ENCODE measurements around the gene FOXC1. TPM values are rescaled to one million over a fixed set of nuclear protein-coding genes. Genes with fewer than 3 reads are reported as not detected.
A peak's percentile ranks its signal among the peaks of the same experiment; 100 is the strongest.

The FOXC1 gene
- total and polyA plus RNA-seq, 9 donors = 1.1 to 4.1 (median 2.4) TPM

- peaks cover 4% of the 10 kb centered on the region for H3K4me1 ChIP-seq (ENCODE audit: control insufficient read depth, insufficient read depth, low read length)
- no peak for DNase-seq
- H3K36me3 ChIP-seq (ENCODE audit: control insufficient read depth, insufficient read depth, low read length) = no peaks in the 10 kb centered on the region
- peaks cover 51% of the 10 kb centered on the region for H3K27me3 ChIP-seq (ENCODE audit: control insufficient read depth, insufficient read depth, low read length)
- H3K4me3 ChIP-seq (ENCODE audit: low read length) = no peak overlapping the region
- H3K27ac ChIP-seq (ENCODE audit: low read length) = no peak overlapping the region
- 88% methylated on average over 5 of the region's 5 CpGs for WGBS (ENCODE audit: insufficient coverage)
- H3K9me3 ChIP-seq (replicated peaks; ENCODE audit: control insufficient read depth, low read depth, low read length) = no peaks in the 10 kb centered on the region
Observed at GRCh38 chr6:1591243-1591642, 18.5 kb upstream of the FOXC1 start.

DNA sequence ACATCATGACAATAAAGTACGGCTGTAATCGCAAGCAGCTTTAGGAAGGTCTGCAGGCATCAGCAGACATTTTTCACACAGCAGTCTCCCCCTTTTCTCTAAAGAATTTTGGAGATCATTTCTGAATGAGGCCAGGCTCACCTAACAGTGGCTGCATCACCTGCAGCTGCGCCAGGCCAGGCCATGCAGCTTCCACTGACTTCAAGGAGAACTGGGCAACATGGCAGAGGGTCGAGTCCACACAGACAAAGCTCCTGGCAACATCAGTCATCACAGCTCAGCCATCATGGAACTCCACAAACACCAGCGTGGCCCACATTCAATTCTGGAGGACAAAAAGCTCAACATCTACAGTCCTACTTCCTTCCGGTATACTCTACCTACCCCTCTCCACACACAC lies 17.8 kb upstream of the FOXC1 start:
- no peak overlapping the region for H3K4me3 ChIP-seq (ENCODE audit: low read length)
- H3K9me3 ChIP-seq (replicated peaks; ENCODE audit: control insufficient read depth, low read depth, low read length) = no peaks in the 10 kb centered on the region
- H3K27me3 ChIP-seq (ENCODE audit: control insufficient read depth, insufficient read depth, low read length) = peaks cover 50% of the 10 kb centered on the region
- 83% methylated on average over 6 of the region's 6 CpGs for WGBS (ENCODE audit: insufficient coverage)
- H3K27ac ChIP-seq (ENCODE audit: low read length) = no peak overlapping the region
- no peaks in the 10 kb centered on the region for H3K36me3 ChIP-seq (ENCODE audit: control insufficient read depth, insufficient read depth, low read length)
- H3K4me1 ChIP-seq (ENCODE audit: control insufficient read depth, insufficient read depth, low read length) = peaks cover 4% of the 10 kb centered on the region
- no peak for DNase-seq

GRCh38 chr6:1592852-1593251 lies 16.9 kb upstream of the FOXC1 start:
- no peak for DNase-seq
- Histone ChIP-seq H3K27ac (ENCODE audit: low read length) (no peak overlapping the region), H3K27me3 (ENCODE audit: control insufficient read depth, insufficient read depth, low read length) (peaks cover 58% of the 10 kb centered on the region), H3K36me3 (ENCODE audit: control insufficient read depth, insufficient read depth, low read length) (no peaks in the 10 kb centered on the region), H3K4me3 (ENCODE audit: low read length) (no peak overlapping the region), H3K4me1 (ENCODE audit: control insufficient read depth, insufficient read depth, low read length) (peaks cover 4% of the 10 kb centered on the region), H3K9me3 (replicated peaks; ENCODE audit: control insufficient read depth, low read depth, low read length) (no peaks in the 10 kb centered on the region)
- WGBS (ENCODE audit: insufficient coverage) = no CpG with 5 or more reads among the region's 8 CpGs

DNA sequence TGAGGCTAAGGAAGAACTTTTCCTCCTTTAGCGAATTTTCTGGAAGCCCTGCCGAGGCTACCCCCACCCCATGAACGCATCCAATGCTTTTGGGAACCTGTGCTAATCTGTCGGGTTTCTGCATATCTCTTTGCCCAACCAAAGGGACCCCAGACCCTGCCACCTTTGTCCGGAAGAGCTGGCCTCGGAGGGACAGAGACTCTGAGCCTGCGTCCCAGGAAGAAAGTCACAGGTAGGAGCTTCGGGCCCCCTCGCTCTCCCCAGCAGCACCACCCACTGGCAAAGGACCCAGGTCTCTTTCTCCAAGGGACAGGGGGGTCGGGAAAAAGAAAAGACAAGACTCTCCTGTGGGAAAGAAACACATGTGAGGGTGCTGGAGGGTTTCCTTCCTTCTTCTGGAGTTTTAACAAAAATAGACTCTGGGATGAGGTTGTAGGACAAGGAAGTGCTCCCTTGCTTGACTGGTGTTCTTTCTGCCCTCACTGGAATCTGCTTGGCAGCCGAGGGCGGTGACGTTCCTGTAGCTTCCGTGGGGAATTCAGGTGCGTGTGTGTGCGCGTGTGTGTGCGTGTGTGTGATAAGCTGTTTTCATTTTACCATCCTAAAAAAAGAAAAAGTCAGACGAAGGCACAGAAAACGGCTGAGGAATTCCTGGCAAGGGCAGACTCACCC lies 16.3 kb upstream of the FOXC1 start:
- 88% methylated on average over 7 of the region's 20 CpGs for WGBS (ENCODE audit: insufficient coverage)

GRCh38 chr6:1593958-1594314 lies 15.8 kb upstream of the FOXC1 start:
- no peak overlapping the region for H3K4me3 ChIP-seq (ENCODE audit: low read length)
- peaks cover 4% of the 10 kb centered on the region for H3K4me1 ChIP-seq (ENCODE audit: control insufficient read depth, insufficient read depth, low read length)
- no peak for DNase-seq
- H3K36me3 ChIP-seq (ENCODE audit: control insufficient read depth, insufficient read depth, low read length) = no peaks in the 10 kb centered on the region
- peaks cover 68% of the 10 kb centered on the region for H3K27me3 ChIP-seq (ENCODE audit: control insufficient read depth, insufficient read depth, low read length)
- no peak overlapping the region for H3K27ac ChIP-seq (ENCODE audit: low read length)
- 74% methylated on average over 22 of the region's 22 CpGs for WGBS (ENCODE audit: insufficient coverage)
- H3K9me3 ChIP-seq (replicated peaks; ENCODE audit: control insufficient read depth, low read depth, low read length) = no peaks in the 10 kb centered on the region

More for the DNA sequence above, 16.3 kb upstream of the FOXC1 start:
- DNase-seq = no peak
- H3K4me3 ChIP-seq (ENCODE audit: low read length) = no peak overlapping the region
- peaks cover 4% of the 10 kb centered on the region for H3K4me1 ChIP-seq (ENCODE audit: control insufficient read depth, insufficient read depth, low read length)
- no peak overlapping the region for H3K27ac ChIP-seq (ENCODE audit: low read length)
- no peaks in the 10 kb centered on the region for H3K9me3 ChIP-seq (replicated peaks; ENCODE audit: control insufficient read depth, low read depth, low read length)
- no peaks in the 10 kb centered on the region for H3K36me3 ChIP-seq (ENCODE audit: control insufficient read depth, insufficient read depth, low read length)
- peaks cover 63% of the 10 kb centered on the region for H3K27me3 ChIP-seq (ENCODE audit: control insufficient read depth, insufficient read depth, low read length)

DNA sequence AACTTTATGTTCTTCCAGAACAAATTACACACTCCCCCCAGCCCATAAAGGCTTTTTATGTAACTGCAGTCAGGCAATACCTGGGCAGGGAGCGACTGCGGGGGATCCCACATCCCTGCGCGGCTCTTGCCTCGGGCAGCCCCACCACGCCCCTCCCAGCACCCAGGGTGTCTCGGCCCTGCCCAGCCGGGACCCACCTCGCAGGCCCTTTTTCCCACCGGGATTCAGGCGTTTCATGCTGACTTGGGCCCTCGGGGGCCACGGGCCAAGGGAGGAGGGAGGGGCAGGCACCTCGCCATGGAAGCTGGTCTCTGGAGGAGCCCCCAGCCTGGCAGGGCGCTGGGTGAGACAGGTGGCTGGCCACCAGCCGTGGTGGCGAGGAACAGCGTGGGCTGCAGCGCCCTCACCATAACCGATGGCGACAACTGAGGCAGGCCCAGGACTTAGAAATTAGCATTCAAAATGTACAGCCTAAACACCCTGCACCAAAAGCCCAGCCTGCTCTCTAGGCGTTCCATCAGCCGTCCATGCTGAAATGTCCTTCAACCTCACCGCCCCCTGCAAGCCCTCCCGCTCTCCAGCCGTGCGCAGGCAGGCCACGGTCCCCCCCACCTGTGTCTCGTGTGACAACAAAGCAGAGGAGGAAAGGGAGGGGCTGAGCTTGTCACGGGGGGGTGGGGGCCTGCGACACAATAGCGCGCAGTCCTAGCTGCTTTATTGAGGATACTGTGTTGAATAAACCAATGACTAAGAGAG lies 15.1 kb upstream of the FOXC1 start:
- WGBS (ENCODE audit: insufficient coverage) = 77% methylated on average over 24 of the region's 33 CpGs
- Histone ChIP-seq H3K27ac (ENCODE audit: low read length) (no peak overlapping the region), H3K36me3 (ENCODE audit: control insufficient read depth, insufficient read depth, low read length) (no peaks in the 10 kb centered on the region), H3K9me3 (replicated peaks; ENCODE audit: control insufficient read depth, low read depth, low read length) (no peaks in the 10 kb centered on the region), H3K4me1 (ENCODE audit: control insufficient read depth, insufficient read depth, low read length) (peaks cover 4% of the 10 kb centered on the region), H3K27me3 (ENCODE audit: control insufficient read depth, insufficient read depth, low read length) (peaks cover 72% of the 10 kb centered on the region), H3K4me3 (ENCODE audit: low read length) (no peak overlapping the region)
- DNase-seq = no peak

DNA sequence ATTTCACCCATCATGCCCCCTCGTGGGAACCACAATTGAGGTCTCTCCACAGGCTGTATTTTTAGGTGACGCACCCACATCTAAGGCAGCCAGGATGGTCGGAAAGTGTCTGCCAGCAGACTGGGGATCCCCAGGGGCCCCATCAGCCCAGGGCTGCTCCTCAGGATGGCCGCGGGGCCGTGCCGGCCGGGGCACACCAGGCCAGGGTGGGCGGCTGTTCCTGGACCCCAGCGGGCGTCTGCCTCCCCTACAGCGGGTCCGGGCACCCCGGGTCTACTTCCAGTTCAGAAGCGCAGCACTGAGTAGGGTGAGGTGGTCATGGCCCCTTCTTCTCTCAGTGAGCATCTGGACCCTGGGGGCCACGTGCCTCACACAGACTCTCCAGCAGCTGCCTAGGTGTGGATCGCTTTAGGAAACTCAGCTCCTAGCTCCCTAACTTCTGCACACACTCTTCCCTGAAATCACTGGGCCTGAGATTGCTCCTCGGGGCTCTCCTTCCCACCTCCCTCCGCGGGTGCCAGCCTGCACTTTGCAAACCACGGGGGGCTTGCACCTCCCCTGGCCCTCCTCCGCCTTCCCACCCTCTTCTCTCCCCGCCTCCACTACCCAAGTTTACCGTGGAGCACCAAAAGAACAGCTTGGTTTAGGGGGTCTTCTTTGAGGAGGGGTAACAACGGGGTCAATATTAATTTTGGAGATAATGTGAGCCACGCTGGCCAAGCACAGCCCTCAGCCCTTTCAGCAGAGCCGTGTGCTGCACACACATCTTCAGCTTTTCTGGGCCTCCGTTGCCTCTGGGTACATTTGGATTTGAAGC lies 14.2 kb upstream of the FOXC1 start:
- Histone ChIP-seq H3K27ac (ENCODE audit: low read length) (no peak overlapping the region), H3K9me3 (replicated peaks; ENCODE audit: control insufficient read depth, low read depth, low read length) (no peaks in the 10 kb centered on the region), H3K4me3 (ENCODE audit: low read length) (no peak overlapping the region), H3K36me3 (ENCODE audit: control insufficient read depth, insufficient read depth, low read length) (no peaks in the 10 kb centered on the region), H3K4me1 (ENCODE audit: control insufficient read depth, insufficient read depth, low read length) (peaks cover 4% of the 10 kb centered on the region), H3K27me3 (ENCODE audit: control insufficient read depth, insufficient read depth, low read length) (peaks cover 73% of the 10 kb centered on the region)
- 68% methylated on average over 19 of the region's 28 CpGs for WGBS (ENCODE audit: insufficient coverage)
- no peak for DNase-seq

DNA sequence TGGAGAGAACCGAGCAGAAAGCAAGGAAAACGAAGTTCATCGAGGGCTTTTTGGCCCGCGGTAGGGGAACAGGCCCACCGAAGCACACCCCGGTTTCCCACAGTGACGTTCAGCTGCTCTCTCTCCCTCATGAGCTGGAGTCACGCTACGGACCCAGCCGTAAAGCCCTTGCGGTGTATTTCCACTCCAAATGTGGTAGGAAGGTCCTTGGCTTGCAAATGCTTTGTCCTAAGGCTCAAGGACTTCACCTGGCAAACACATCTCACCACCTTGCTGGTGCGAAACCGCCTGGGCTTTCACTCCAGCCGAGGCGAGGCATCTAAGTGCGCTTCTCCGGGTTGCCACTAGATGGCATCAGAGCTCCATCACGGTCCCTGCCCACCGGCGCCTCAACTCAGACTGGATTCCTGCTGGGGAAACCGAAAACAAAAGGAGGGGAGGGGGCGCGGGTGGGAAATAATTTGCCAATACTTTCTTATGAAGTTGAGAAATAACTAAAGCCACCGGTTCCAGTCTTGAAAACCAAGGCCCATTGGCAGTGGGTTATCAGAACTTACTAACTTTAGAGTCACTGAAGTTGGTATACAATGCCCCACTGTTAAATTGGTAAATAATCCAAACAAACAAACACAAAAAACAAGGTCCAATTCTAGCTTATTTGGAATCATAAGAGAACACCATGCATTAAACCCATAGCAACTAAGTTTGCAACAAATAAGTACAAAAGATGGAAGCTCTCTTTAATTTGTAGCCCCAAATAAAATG lies 13.4 kb upstream of the FOXC1 start:
- H3K4me1 ChIP-seq (ENCODE audit: control insufficient read depth, insufficient read depth, low read length) = peaks cover 4% of the 10 kb centered on the region
- no peak overlapping the region for H3K4me3 ChIP-seq (ENCODE audit: low read length)
- DNase-seq = peak; percentile 58
- H3K36me3 ChIP-seq (ENCODE audit: control insufficient read depth, insufficient read depth, low read length) = no peaks in the 10 kb centered on the region
- no peaks in the 10 kb centered on the region for H3K9me3 ChIP-seq (replicated peaks; ENCODE audit: control insufficient read depth, low read depth, low read length)
- peaks cover 76% of the 10 kb centered on the region for H3K27me3 ChIP-seq (ENCODE audit: control insufficient read depth, insufficient read depth, low read length)
- no peak overlapping the region for H3K27ac ChIP-seq (ENCODE audit: low read length)
- WGBS (ENCODE audit: insufficient coverage) = 10% methylated on average over 15 of the region's 25 CpGs

GRCh38 chr6:1597121-1597744 lies 12.5 kb upstream of the FOXC1 start:
- no peak overlapping the region for H3K4me3 ChIP-seq (ENCODE audit: low read length)
- peaks cover 4% of the 10 kb centered on the region for H3K4me1 ChIP-seq (ENCODE audit: control insufficient read depth, insufficient read depth, low read length)
- DNase-seq = no peak
- WGBS (ENCODE audit: insufficient coverage) = 50% methylated on average over 1 of the region's 8 CpGs
- no peaks in the 10 kb centered on the region for H3K9me3 ChIP-seq (replicated peaks; ENCODE audit: control insufficient read depth, low read depth, low read length)
- H3K36me3 ChIP-seq (ENCODE audit: control insufficient read depth, insufficient read depth, low read length) = no peaks in the 10 kb centered on the region
- peaks cover 78% of the 10 kb centered on the region for H3K27me3 ChIP-seq (ENCODE audit: control insufficient read depth, insufficient read depth, low read length)
- no peak overlapping the region for H3K27ac ChIP-seq (ENCODE audit: low read length)

Data from muscle of leg (tissue), 11 donors.